GM12878 (cell line): ENCODE data around the gene PRM1. TPM values are rescaled to one million over a fixed set of nuclear protein-coding genes. Genes with fewer than 3 reads are reported as not detected.

Experiments
- ATAC-seq: fragments of 200-7000 bp; cut with Tn5 transposase; 3 replicates; pipeline ENCODE4 v1.9.1; 2020; ENCODE audit warnings: mild to moderate bottlenecking, moderate library complexity
- BruUV-seq: library from RNA; stranded (reverse); fragments of 400-500 nt; replicated peaks from 2 replicates; lab custom pipeline; 2021; lab: Mats Ljungman, UMichigan
- CTCF ChIA-PET: fragments of 300-600 bp; sonication (Branson Sonifier 250); formaldehyde crosslinking; extraction: SDS; loops from one replicate; lab custom pipeline; 2021; ENCODE audit warnings: inconsistent platforms; lab: Yijun Ruan, JAX
- POLR2A ChIA-PET: fragments of 350-600 bp; formaldehyde crosslinking; extraction: SDS; loops from one replicate; lab custom pipeline; 2021; ENCODE audit warnings: inconsistent platforms; lab: Charles Lee
- RAD21 ChIA-PET: fragments of 300-600 bp; sonication (Branson Sonifier 250); formaldehyde crosslinking; loops from one replicate; lab custom pipeline; 2023; ENCODE audit warnings: antibody characterized with exemption; ENCODE audit not compliant: unreplicated experiment; lab: Charles Lee
- SMC1A ChIA-PET: fragments of 300-600 bp; sonication (Branson Sonifier 250); formaldehyde crosslinking; loops from one replicate; lab custom pipeline; 2023; ENCODE audit not compliant: unreplicated experiment, uncharacterized antibody; lab: Charles Lee
- DNase-seq: peaks from one replicate; pipeline ENCODE4 v3.0.0-alpha.2; 2011; ENCODE audit warnings: low read depth, low spot score
- FAIRE-seq: peaks from 3 replicates; lab custom pipeline; 2011; peaks lifted over from hg19 to GRCh38; lab: Jason Lieb, UNC
- H2AFZ ChIP-seq: 2 replicates; pipeline ENCODE4 v1.6.0; 2011; ENCODE audit warnings: low read depth, low read length, control low read depth; ENCODE audit not compliant: control insufficient read depth
- H3K27ac ChIP-seq: 2 replicates; pipeline ENCODE4 v1.5.1; 2011; ENCODE audit warnings: control low read depth; ENCODE audit not compliant: control insufficient read depth, insufficient read depth
- H3K27me3 ChIP-seq, 2 experiments: replicated peaks in 1 of 2; 2 replicates each; pipeline versions ENCODE4 v1.6.0 to v1.6.1; 2011; ENCODE audit warnings: low read length in 1 of 2; ENCODE audit not compliant: control insufficient read depth in 2 of 2, insufficient read depth in 2 of 2
- H3K36me3 ChIP-seq, 2 experiments: 2 replicates each; pipeline ENCODE4 v1.5.1; 2011; ENCODE audit warnings: low read length in 1 of 2; ENCODE audit not compliant: control insufficient read depth in 2 of 2, insufficient read depth in 2 of 2
- H3K4me1 ChIP-seq: 2 replicates; pipeline ENCODE4 v1.6.1; 2011; ENCODE audit warnings: mild to moderate bottlenecking, low read length, moderate library complexity, mixed read lengths; ENCODE audit not compliant: control insufficient read depth, insufficient read depth
- H3K4me2 ChIP-seq: 2 replicates; pipeline ENCODE4 v1.6.0; 2011; ENCODE audit warnings: control low read depth; ENCODE audit not compliant: control insufficient read depth, insufficient read depth
- H3K4me3 ChIP-seq: fragments of 200-600 bp; sonication (generic); 2 replicates; pipeline ENCODE4 v1.5.1; 2016
- H3K79me2 ChIP-seq: 2 replicates; pipeline ENCODE4 v1.6.0; 2011; ENCODE audit warnings: low read length; ENCODE audit not compliant: control insufficient read depth, insufficient read depth
- H3K9ac ChIP-seq: 2 replicates; pipeline ENCODE4 v1.8.0; 2011; ENCODE audit warnings: low read length, control low read depth, mixed read lengths; ENCODE audit not compliant: control insufficient read depth, insufficient read depth
- H3K9me3 ChIP-seq: replicated peaks from 3 replicates; pipeline ENCODE4 v1.5.1; 2011; ENCODE audit warnings: mild to moderate bottlenecking, low read length; ENCODE audit not compliant: control insufficient read depth, insufficient read depth
- H4K20me1 ChIP-seq: 2 replicates; pipeline ENCODE4 v1.6.0; 2011; ENCODE audit not compliant: control insufficient read depth, insufficient read depth
- ATF3 ChIP-seq: IDR thresholded peaks from 2 replicates; pipeline ENCODE4 v1.6.1; 2011; ENCODE audit warnings: low read depth, mild to moderate bottlenecking, low read length, moderate library complexity, borderline replicate concordance; ENCODE audit errors: extremely low read depth
- BACH1 ChIP-seq: fragments of 450-650 bp; IDR thresholded peaks from 2 replicates; pipeline ENCODE4 v1.6.1; 2017; ENCODE audit warnings: mild to moderate bottlenecking, borderline replicate concordance
- CBX3 ChIP-seq: fragments of 200-600 bp; sonication (generic); IDR thresholded peaks from 2 replicates; pipeline ENCODE4 v1.6.1; 2016; ENCODE audit warnings: low read depth, borderline replicate concordance
- CHD2 ChIP-seq: IDR thresholded peaks from 2 replicates; pipeline ENCODE4 v1.6.1; 2011; ENCODE audit warnings: low read depth, low read length, improper control_type of control experiment, borderline replicate concordance
- DPF2 ChIP-seq: fragments of 450-650 bp; IDR thresholded peaks from 2 replicates; pipeline ENCODE4 v1.6.1; 2017; ENCODE audit warnings: mild to moderate bottlenecking
- LARP7 ChIP-seq: fragments of 450-650 bp; IDR thresholded peaks from 2 replicates; pipeline ENCODE4 v1.6.1; 2017; ENCODE audit warnings: mild to moderate bottlenecking
- MYB ChIP-seq: fragments of 150-350 bp; IDR thresholded peaks from 2 replicates; pipeline ENCODE4 v1.6.1; 2014; ENCODE audit warnings: mild to moderate bottlenecking, low read depth, low read length, borderline replicate concordance
- SMAD5 ChIP-seq: IDR thresholded peaks from 2 replicates; pipeline ENCODE4 v1.6.1; 2016; ENCODE audit warnings: antibody characterized with exemption, low read depth
- SMARCA5 ChIP-seq: fragments of 450-650 bp; IDR thresholded peaks from 2 replicates; pipeline ENCODE4 v1.6.1; 2017; ENCODE audit warnings: mild to moderate bottlenecking
- TCF3 ChIP-seq: IDR thresholded peaks from 2 replicates; pipeline ENCODE4 v1.6.1; 2012; ENCODE audit warnings: low read depth, mild to moderate bottlenecking, low read length, borderline replicate concordance; ENCODE audit not compliant: insufficient read depth
- TCF7 ChIP-seq: IDR thresholded peaks from 2 replicates; pipeline ENCODE4 v1.6.1; 2014; ENCODE audit warnings: antibody characterized with exemption, borderline replicate concordance
- ZBED1 ChIP-seq: IDR thresholded peaks from 2 replicates; pipeline ENCODE4 v1.6.1; 2016; ENCODE audit warnings: borderline replicate concordance
- WGBS: methylation state at CpG from one replicate; pipeline ENCODE4 v1.1.6; 2016; ENCODE audit warnings: low lambda C conversion rate; ENCODE audit not compliant: insufficient replicate concordance, insufficient coverage; ENCODE audit errors: missing lambda C conversion rate; 5-methylcytosine and 5-hydroxymethylcytosine counted together
- in situ Hi-C: fragments of 300-500 bp; cut with MboI; formaldehyde crosslinking; loops from 9 replicates; pipeline ENCODE4 v1.14.3; 2018; ENCODE audit warnings: mixed read lengths
- intact Hi-C: fragments of 100-400 bp; cut with micrococcal nuclease; formaldehyde crosslinking; loops from one replicate; pipeline ENCODE4 v1.14.2; 2022; ENCODE audit not compliant: unreplicated experiment
- polyA plus RNA-seq, 11 experiments: library from polyadenylated mRNA; depleted of rRNA in 4 of 11; unstranded in 6 of 11; stranded (reverse) in 5 of 11; fragments of >200 nt; fragmentation: Nextera tagmentation in 4 of 11; fragmentation: Illumina TruSeq in 1 of 11; extraction: Ambion mirVana in 4 of 11; extraction: Trizol in 1 of 11; gene quantifications; 1 replicate in 1 of 11; 2 replicates in 10 of 11; pipeline versions ENCODE4 v1.2.1 to v1.2.3, GENCODE V29; 2011 to 2016; ENCODE audit warnings: inconsistent platforms in 2 of 11, missing spikeins in 2 of 11, low read depth in 1 of 11
- total RNA-seq, 4 experiments: library from RNA; depleted of rRNA in 3 of 4; stranded (reverse); fragments of >200 nt in 3 of 4; fragmentation: Illumina TruSeq in 1 of 4; extraction: Trizol in 1 of 4; gene quantifications; 2 replicates each; pipeline versions ENCODE4 v1.2.1 to v1.2.3, GENCODE V29; 2013 to 2021

PRM1 gene
- total and polyA plus RNA-seq, 10 of the 15 experiments (the other 5 are each of a cell fraction or from before 2014, with no cell fraction given) = 0.20 TPM; not detected in 9

DNA sequence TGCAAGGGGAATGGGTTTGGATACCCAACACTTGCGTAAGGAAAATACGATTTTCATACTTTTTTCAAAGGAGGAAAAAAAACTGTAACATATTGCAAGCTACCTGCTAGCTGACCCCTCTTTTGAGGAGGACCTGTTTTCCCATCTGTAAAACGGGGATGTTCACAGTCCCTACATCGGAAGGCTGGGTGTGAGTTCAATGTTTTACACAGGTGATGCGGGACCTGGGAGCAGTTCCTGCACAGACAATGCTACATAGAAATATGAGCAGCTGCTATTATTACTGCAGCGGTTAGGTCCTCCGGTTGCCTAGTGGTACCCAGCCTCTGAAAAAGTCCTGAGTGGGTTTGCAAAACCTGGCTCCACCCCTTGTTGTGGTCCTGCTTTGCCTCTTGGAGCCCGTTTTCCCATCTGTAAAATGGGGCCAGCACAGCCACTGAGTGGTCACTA, 28.6 kb downstream of the PRM1 start:
- ChIA-PET POLR2A (interaction anchor here (0.6 to 6.6 kb wide), 18 partner anchors 10 to 287 kb away, joined by 3 to 53 read pairs (median 4); no protein-coding TSS in a partner anchor), RAD21 (interaction anchor here (0.6 to 11.8 kb wide), 20 partner anchors 19 to 288 kb away, joined by 3 to 243 read pairs (median 5); no protein-coding TSS in a partner anchor), CTCF (interaction anchor here (0.8 to 7.8 kb wide), 11 partner anchors 17 to 298 kb away, joined by 3 to 50 read pairs (median 4); no protein-coding TSS in a partner anchor), SMC1A (interaction anchor here (0.6 to 8.8 kb wide), 28 partner anchors 16 to 303 kb away, joined by 3 to 72 read pairs (median 4); no protein-coding TSS in a partner anchor)
- no peak overlapping the region for H2AFZ ChIP-seq
- no peak overlapping the region; the same call in 1 of the 2 replicates for H3K27ac ChIP-seq
- H3K79me2 ChIP-seq = peaks cover 37% of the 10 kb centered on the region
- FAIRE-seq (no peak), DNase-seq (no peak), ATAC-seq (no peak)
- peak overlapping the region; percentile 91 for H3K4me3 ChIP-seq
- WGBS = 43% methylated on average over 8 of the region's 8 CpGs
- H3K4me1 ChIP-seq = peaks cover 24% of the 10 kb centered on the region
- H3K27me3 ChIP-seq = no peaks in the 10 kb centered on the region
- peak overlapping the region; percentile 92 for H3K4me2 ChIP-seq
- TSS peak; percentile 76 for BruUV-seq
- H3K9me3 ChIP-seq = no peaks in the 10 kb centered on the region
- in situ Hi-C loops = loop anchor here (5.0 kb wide), 1 partner anchor 285 kb away; no protein-coding TSS in a partner anchor
- H3K9ac ChIP-seq = peak overlapping the region; percentile 89
- intact Hi-C loops = loop anchor here (1.0 to 2.0 kb wide), 2 partner anchors 50 to 69 kb away; no protein-coding TSS in a partner anchor
- TF ChIP-seq SMAD5 (peak; percentile 28; the same call in 1 of the 2 replicates), DPF2 (no peak), BACH1 (no peak), SMARCA5 (no peak), MYB (no peak), TCF3 (no peak), LARP7 (0 out of 2 replicates have a peak, but pooled peaks have one; percentile 13), TCF7 (no peak), CHD2 (no peak), CBX3 (no peak), ATF3 (no peak), ZBED1 (peak; percentile 3; the same call in 1 of the 2 replicates)
- no peaks in the 10 kb centered on the region for H4K20me1 ChIP-seq
- H3K36me3 ChIP-seq = peaks cover 0 to 3% of the 10 kb centered on the region in 2 experiments; a peak in 1 of 4 replicates
